Stimulated activated CD4-positive, alpha-beta T cell treated with anti-CD3 and anti-CD28 coated beads, Interleukin-1b, Interleukin-23, amount 100 ng/mL, for 48 hours (primary cell): Measurements from ENCODE around the gene GRK5.
A peak's percentile ranks its signal among the peaks of the same experiment; 100 is the strongest.
"Not testable (repeated sequence)": the region's sequence is repeated elsewhere in the genome, so short reads cannot be mapped to it uniquely, and the experiment has no call there.

Experiments
- DNase-seq: peaks from one replicate; pipeline ENCODE4 v3.0.0-alpha.2; 2020

GRK5 gene

GRCh38 chr10:119448628-119449584, 241.5 kb downstream of the GRK5 start:
- no peak for DNase-seq

- DNase-seq, result no peak
These were observed 242.5 kb downstream of the GRK5 start for GRCh38 chr10:119449760-119450461.

GRCh38 chr10:119450606-119451299, 243.4 kb downstream of the GRK5 start:
- DNase-seq, result no peak

GRCh38 chr10:119451300-119451896, 244.0 kb downstream of the GRK5 start:
- DNase-seq, result no peak

GRCh38 chr10:119452396-119452795, 245.0 kb downstream of the GRK5 start:
- no peak for DNase-seq

DNA sequence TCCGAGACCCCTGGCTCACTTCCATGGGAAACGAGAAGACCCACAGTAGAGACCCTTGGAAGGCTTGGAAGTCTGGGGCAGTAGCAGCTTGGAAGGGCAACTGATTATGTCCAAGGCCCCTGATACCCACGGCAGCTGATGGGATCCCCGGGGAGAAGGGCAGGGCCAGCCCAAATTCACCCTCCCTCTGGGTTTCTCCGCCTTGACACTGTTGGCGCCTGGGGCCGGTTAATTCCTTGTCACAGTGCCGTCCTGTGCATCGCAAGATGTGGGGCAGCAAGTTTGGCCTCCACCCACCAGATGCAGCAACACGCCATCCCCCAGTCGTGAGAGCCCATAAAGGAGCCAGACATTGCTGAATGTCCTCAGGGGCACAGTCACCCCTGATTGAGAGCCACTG, 245.9 kb downstream of the GRK5 start:
- DNase-seq, result no peak

- DNase-seq, result no peak
These were observed 246.9 kb downstream of the GRK5 start for GRCh38 chr10:119454316-119454715.

DNA sequence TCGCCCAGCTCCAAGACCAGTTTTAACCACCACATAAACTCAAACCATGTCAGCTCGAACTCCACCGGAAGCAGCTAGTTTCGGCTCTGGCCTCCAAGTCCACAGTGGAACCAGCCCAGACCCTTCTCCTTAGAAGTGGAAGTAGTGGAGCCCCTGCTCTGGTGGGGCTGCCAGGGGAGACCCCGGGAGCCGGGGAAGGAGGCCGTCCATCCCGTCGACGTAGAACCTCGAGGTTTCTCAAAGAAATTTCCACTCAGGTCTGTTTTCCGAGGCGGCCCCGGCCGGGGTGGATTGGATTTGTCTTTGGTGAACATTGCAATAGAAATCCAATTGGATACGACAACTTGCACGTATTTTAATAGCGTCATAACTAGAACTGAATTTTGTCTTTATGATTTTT, 247.6 kb downstream of the GRK5 start:
- no peak for DNase-seq

GRCh38 chr10:119455609-119456434, 248.5 kb downstream of the GRK5 start:
- no peak for DNase-seq

DNA sequence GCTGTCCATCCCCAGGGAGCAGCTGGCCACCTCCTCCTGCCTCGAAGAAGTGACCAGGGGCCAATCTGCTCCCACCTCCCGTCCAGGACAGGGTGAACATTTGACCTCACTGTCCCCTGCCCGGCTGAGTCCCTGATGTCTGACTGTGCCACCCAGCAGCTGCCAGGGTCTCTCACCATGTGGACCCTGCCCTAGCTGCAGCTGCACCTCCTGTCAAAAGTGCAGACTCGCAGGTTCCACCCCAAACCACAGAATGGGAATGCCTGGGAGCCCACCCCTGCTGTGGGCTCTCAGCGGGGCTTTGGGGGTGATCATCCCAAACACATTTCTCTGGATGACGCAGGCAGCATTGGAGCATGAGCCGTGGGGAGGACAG, 249.1 kb downstream of the GRK5 start:
- no peak for DNase-seq

DNA sequence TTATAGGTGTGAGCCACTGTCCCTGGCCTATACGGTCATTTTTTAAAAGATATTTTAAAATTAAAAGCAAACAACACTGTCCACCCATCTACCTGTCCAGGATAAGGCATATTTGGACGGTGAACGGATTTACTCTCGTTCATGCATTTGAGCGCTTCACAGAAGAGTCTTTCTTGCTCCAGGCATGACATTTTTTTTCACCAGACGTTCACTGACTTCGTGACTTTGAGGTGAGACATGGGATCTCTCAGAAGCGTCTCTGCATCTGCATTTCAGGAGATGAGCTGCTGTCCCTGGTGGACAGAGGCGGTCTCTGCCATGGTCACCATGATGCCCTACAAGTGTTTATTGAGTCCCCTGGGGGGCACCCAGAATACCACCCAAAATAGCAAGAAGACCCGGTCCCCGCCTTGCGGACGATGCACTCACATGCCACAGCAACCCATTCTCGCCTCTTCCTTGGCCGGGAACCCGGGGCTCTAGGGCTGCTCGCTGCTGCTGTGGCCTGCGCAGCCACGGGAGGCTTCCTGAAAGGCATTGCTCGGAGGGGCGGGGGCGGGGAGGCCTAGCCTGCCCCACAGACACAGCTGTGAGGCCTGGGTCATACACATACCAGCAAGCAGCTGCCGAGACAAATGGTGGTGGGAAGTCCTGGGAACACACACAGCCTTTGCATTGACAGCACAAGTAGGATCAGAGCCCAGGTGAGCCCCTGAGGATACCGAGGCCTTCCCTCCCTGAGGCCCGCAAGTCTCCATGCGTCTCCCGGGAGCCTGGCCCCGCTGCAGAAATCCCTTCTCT, 250.8 kb downstream of the GRK5 start:
- no peak for DNase-seq

GRCh38 chr10:119459681-119460340, 252.4 kb downstream of the GRK5 start:
- no peak for DNase-seq

DNA sequence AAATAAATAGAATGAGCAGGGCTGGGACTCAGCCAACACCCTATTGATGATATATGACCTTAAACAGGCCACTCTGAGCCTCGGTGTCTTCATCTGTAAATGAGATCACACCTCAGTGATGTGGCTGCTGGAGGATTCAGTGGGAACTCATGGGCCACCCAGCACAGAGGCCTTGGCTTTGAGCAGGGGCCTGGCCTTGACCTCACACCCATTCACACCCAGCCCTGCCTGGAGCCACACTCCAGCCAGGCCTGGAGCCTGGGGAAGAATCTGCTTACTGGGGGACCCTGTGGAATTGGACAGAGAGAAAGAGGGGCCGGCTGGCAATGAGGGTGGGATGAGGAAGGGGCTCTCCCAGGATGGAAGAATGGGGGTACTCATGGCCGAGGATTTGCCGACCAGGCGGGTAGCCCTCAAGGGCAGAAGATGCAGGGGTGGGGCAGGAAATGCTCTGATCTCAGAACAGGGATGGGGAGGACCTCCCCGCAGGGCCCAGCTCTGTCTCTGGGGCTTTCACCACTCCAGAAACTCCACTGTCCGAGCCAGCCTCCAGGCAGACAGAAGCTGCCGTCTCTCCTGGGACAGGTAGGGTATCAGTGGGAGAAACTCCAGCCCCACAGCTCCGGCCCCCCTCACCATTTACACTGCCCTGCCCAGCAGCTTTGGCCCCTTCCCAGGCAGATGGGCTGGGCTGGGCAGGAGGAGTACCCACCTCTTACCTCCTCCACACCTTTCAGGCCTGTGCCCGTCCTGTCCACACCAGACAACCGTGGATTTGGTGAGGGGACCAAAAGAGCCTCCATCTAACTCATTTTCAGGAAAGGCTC, 253.2 kb downstream of the GRK5 start:
- DNase-seq, result no peak

DNA sequence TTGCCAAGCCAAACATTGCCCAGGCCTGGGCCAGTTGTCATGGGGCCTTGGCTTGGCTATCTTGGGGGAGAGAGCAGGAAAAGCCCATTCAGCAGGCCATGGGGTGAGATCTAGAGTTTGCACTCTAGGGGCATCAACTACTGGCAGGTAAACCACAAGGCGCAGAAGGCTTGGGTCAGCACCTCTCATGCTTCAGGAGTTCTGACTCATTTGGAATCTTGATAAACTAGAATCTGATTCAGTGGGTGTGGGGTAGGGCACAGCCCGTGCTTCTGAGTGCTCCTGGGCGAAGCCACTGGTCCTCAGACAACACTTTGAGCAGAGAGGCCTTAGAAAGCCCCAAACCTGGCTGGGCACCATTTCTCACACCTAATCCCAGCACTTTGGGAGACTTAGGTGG, 254.0 kb downstream of the GRK5 start:
- no peak for DNase-seq

DNA sequence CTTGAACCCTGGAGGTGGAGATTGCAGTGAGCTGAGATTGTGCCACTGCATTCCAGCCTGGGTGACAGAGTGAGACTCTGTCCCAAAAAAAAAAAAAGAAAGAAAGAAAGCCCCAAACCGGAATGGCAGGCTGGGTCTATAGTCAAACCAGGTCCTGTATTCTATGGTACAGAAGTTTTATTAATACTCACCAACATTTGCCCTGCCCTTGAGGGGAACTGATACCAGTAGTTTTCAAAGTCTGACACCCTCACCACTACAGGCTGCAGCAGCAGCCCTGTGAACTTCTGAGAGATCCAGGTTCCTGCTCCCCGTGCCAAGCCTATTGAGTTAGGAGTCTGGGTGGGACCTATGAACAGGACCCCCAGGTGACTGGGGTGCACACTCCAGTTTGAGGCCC, 254.6 kb downstream of the GRK5 start:
- DNase-seq, result no peak

GRCh38 chr10:119462773-119463172, 255.4 kb downstream of the GRK5 start:
- no peak for DNase-seq

GRCh38 chr10:119463195-119463594, 255.8 kb downstream of the GRK5 start:
- DNase-seq, result not testable (repeated sequence)

GRCh38 chr10:119465085-119465484, 257.7 kb downstream of the GRK5 start:
- no peak for DNase-seq

GRCh38 chr10:119466076-119466475, 258.7 kb downstream of the GRK5 start:
- no peak for DNase-seq

GRCh38 chr10:119466655-119467054, 259.3 kb downstream of the GRK5 start:
- peak; percentile 30 for DNase-seq
